OCI-LY1 (cell line): Measurements from ENCODE around the gene TARBP2.

ENCODE experiments used
- H2AFZ ChIP-seq: fragments of 200-600 bp; sonication (generic), shearing (Covaris generic); 2 replicates; pipeline ENCODE4 v1.6.0; 2014; ENCODE audit warnings: antibody characterized with exemption, mild to moderate bottlenecking, low read length
- H3F3A ChIP-seq: fragments of 200-600 bp; sonication (generic), shearing (Covaris generic); 2 replicates; pipeline ENCODE4 v1.6.0; 2014; ENCODE audit warnings: mild to moderate bottlenecking, antibody characterized with exemption, low read length, moderate library complexity; ENCODE audit not compliant: insufficient read depth
- H3K27ac ChIP-seq: fragments of 200-600 bp; sonication (generic); 2 replicates; pipeline ENCODE4 v1.5.1; 2014; ENCODE audit warnings: low read length, mixed run types, mild to moderate bottlenecking, low read depth; ENCODE audit not compliant: poor library complexity, severe bottlenecking
- H3K27me3 ChIP-seq: fragments of 200-600 bp; sonication (generic); 2 replicates; pipeline ENCODE4 v1.6.0; 2014; ENCODE audit warnings: antibody characterized with exemption, mild to moderate bottlenecking, low read length, moderate library complexity; ENCODE audit not compliant: insufficient read depth
- H3K36me3 ChIP-seq: fragments of 200-600 bp; sonication (generic); 2 replicates; pipeline ENCODE4 v1.6.1; 2014; ENCODE audit warnings: mild to moderate bottlenecking, antibody characterized with exemption, low read length, moderate library complexity, mixed read lengths; ENCODE audit not compliant: insufficient read depth
- H3K4me1 ChIP-seq: fragments of 200-600 bp; sonication (generic); 2 replicates; pipeline ENCODE4 v1.5.1; 2014; ENCODE audit warnings: mild to moderate bottlenecking, low read length, moderate library complexity; ENCODE audit not compliant: insufficient read depth, severe bottlenecking
- H3K4me2 ChIP-seq: fragments of 200-600 bp; sonication (generic), shearing (Covaris generic); 2 replicates; pipeline ENCODE4 v1.6.1; 2014; ENCODE audit warnings: low read length
- H3K4me3 ChIP-seq: fragments of 200-600 bp; sonication (generic); 2 replicates; pipeline ENCODE4 v1.5.1; 2014; ENCODE audit warnings: low read length, low read depth, mild to moderate bottlenecking, mixed read lengths; ENCODE audit not compliant: poor library complexity, severe bottlenecking
- H3K79me2 ChIP-seq: fragments of 200-600 bp; shearing (Covaris generic); 2 replicates; pipeline ENCODE4 v1.6.1; 2016; ENCODE audit warnings: mixed run types, low read length, mixed read lengths; ENCODE audit not compliant: insufficient read depth
- H3K9ac ChIP-seq: fragments of 200-600 bp; sonication (generic), shearing (Covaris generic); 2 replicates; pipeline ENCODE4 v1.6.1; 2014; ENCODE audit warnings: mild to moderate bottlenecking, low read length, mixed read lengths
- H3K9me2 ChIP-seq: fragments of 200-600 bp; sonication (generic), shearing (Covaris generic); 2 replicates; pipeline ENCODE4 v1.6.1; 2014; ENCODE audit warnings: low read depth, mild to moderate bottlenecking, low read length, mixed read lengths
- H3K9me3 ChIP-seq: fragments of 200-600 bp; shearing (Covaris generic); 2 replicates; pipeline ENCODE4 v1.6.1; 2014; ENCODE audit warnings: low read length, mixed read lengths
- H4K20me1 ChIP-seq: fragments of 200-600 bp; sonication (generic), shearing (Covaris generic); 2 replicates; pipeline ENCODE4 v1.6.0; 2016; ENCODE audit warnings: mild to moderate bottlenecking, low read length; ENCODE audit not compliant: insufficient read depth
- CTCF ChIP-seq: fragments of 200-600 bp; sonication (generic), shearing (Covaris generic); IDR thresholded peaks from 2 replicates; pipeline ENCODE4 v1.5.1; 2017; ENCODE audit warnings: mild to moderate bottlenecking, antibody characterized with exemption, low read length, moderate library complexity, mixed read lengths
- EZH2 ChIP-seq: fragments of 200-600 bp; sonication (generic), shearing (Covaris generic); IDR thresholded peaks from 2 replicates; pipeline ENCODE4 v1.8.0; 2017; ENCODE audit warnings: borderline replicate concordance, mixed run types, mild to moderate bottlenecking, antibody characterized with exemption, low read length, moderate library complexity, mixed read lengths

Gene TARBP2

GRCh38 chr12:53467880-53468279 lies 33.2 kb upstream of the TARBP2 start:
- no peaks in the 10 kb centered on the region for H3K9me2 ChIP-seq
- no peak overlapping the region for H3K4me2 ChIP-seq
- TF ChIP-seq CTCF, result no peak
- no peak for TF ChIP-seq EZH2
- no peaks in the 10 kb centered on the region for H4K20me1 ChIP-seq
- no peak overlapping the region for H2AFZ ChIP-seq
- 0 out of 2 replicates have a peak, but pooled peaks cover 4% of the 10 kb centered on the region for H3F3A ChIP-seq
- H3K79me2 ChIP-seq, result 0 out of 2 replicates have a peak, but pooled peaks cover 2% of the 10 kb centered on the region
- H3K9me3 ChIP-seq, result no peaks in the 10 kb centered on the region
- no peak overlapping the region for H3K27ac ChIP-seq
- H3K4me3 ChIP-seq, result no peak overlapping the region
- no peaks in the 10 kb centered on the region for H3K27me3 ChIP-seq
- H3K4me1 ChIP-seq, result no peaks in the 10 kb centered on the region
- no peak overlapping the region for H3K9ac ChIP-seq
- H3K36me3 ChIP-seq, result peaks cover 98% of the 10 kb centered on the region

GRCh38 chr12:53468282-53468681 lies 32.8 kb upstream of the TARBP2 start:
- 0 out of 2 replicates have a peak, but pooled peaks cover 4% of the 10 kb centered on the region for H3F3A ChIP-seq

GRCh38 chr12:53472056-53472582 lies 29.0 kb upstream of the TARBP2 start:
- Histone ChIP-seq H3K9ac (no peak overlapping the region), H4K20me1 (no peaks in the 10 kb centered on the region), H3K9me2 (no peaks in the 10 kb centered on the region), H2AFZ (no peak overlapping the region), H3F3A (0 out of 2 replicates have a peak, but pooled peaks cover 4% of the 10 kb centered on the region), H3K79me2 (0 out of 2 replicates have a peak, but pooled peaks cover 2% of the 10 kb centered on the region), H3K27me3 (no peaks in the 10 kb centered on the region), H3K4me1 (no peaks in the 10 kb centered on the region), H3K36me3 (peaks cover 98% of the 10 kb centered on the region), H3K4me3 (no peak overlapping the region), H3K27ac (no peak overlapping the region), H3K9me3 (no peaks in the 10 kb centered on the region), H3K4me2 (no peak overlapping the region)
- TF ChIP-seq CTCF, result no peak
- no peak for TF ChIP-seq EZH2

More at GRCh38 chr12:53468282-53468681, 32.8 kb upstream of the TARBP2 start:
- Histone ChIP-seq H3K4me1 (no peaks in the 10 kb centered on the region), H3K9me2 (no peaks in the 10 kb centered on the region), H3K4me2 (no peak overlapping the region), H3K27ac (no peak overlapping the region), H4K20me1 (no peaks in the 10 kb centered on the region), H3K4me3 (no peak overlapping the region), H3K9ac (no peak overlapping the region), H3K27me3 (no peaks in the 10 kb centered on the region), H2AFZ (no peak overlapping the region), H3K79me2 (0 out of 2 replicates have a peak, but pooled peaks cover 2% of the 10 kb centered on the region), H3K36me3 (peaks cover 98% of the 10 kb centered on the region), H3K9me3 (no peaks in the 10 kb centered on the region)
- no peak for TF ChIP-seq EZH2
- TF ChIP-seq CTCF, result no peak
